Measurements from ENCODE around the gene CDH24. TPM values are rescaled to one million over a fixed set of nuclear protein-coding genes. Genes with fewer than 3 reads are reported as not detected.

CDH24 gene
- total and polyA plus RNA-seq, 2 of the 13 experiments (the other 11 are each of a cell fraction or from before 2014, with no cell fraction given) = 0.69 to 0.99 TPM

GRCh38 chr14:23056145-23056955, 970 bp downstream of the CDH24 start (continued):
- TF ChIP-seq ETV6 (CRISPR knock-in tag; conservative IDR thresholded peaks at IDR 0.05) (no peak), ZBTB46 (CRISPR knock-in tag; IDR thresholded peaks at IDR 0.05; ENCODE audit: borderline replicate concordance) (no peak; the same call in 1 of the 2 replicates), ZNF530 (CRISPR knock-in tag; IDR thresholded peaks at IDR 0.05; ENCODE audit: low read depth) (no peak), ZNF225 (CRISPR knock-in tag; IDR thresholded peaks at IDR 0.05) (peak; percentile 67; the same call in 1 of the 2 replicates), ESRRA (CRISPR knock-in tag; IDR thresholded peaks at IDR 0.05; ENCODE audit: low read depth) (no peak), CREBL2 (CRISPR knock-in tag; IDR thresholded peaks at IDR 0.05; ENCODE audit: borderline replicate concordance) (0 out of 2 replicates have a peak, but pooled peaks have one; percentile 23), ZZZ3 (CRISPR knock-in tag; IDR thresholded peaks at IDR 0.05; ENCODE audit: borderline replicate concordance) (0 out of 2 replicates have a peak, but pooled peaks have one; percentile 48), ZNF549 (CRISPR knock-in tag; IDR thresholded peaks at IDR 0.05) (no peak), KLF9 (CRISPR knock-in tag; IDR thresholded peaks at IDR 0.05; ENCODE audit: low read depth) (no peak), ZNF563 (CRISPR knock-in tag; IDR thresholded peaks at IDR 0.05) (no peak), ZNF280B (CRISPR knock-in tag; IDR thresholded peaks at IDR 0.05; ENCODE audit: borderline replicate concordance) (no peak), PLRG1 (conservative IDR thresholded peaks at IDR 0.05) (no peak), ARHGAP35 (CRISPR knock-in tag; IDR thresholded peaks at IDR 0.05; ENCODE audit: borderline replicate concordance) (peak; percentile 28; the same call in 1 of the 2 replicates), SATB2 (CRISPR knock-in tag; IDR thresholded peaks at IDR 0.05) (no peak), ZNF441 (CRISPR knock-in tag; IDR thresholded peaks at IDR 0.05; ENCODE audit: borderline replicate concordance) (peak; percentile 37; the same call in 1 of the 2 replicates), REXO4 (CRISPR knock-in tag; IDR thresholded peaks at IDR 0.05; ENCODE audit: borderline replicate concordance) (no peak), CBX5 (CRISPR knock-in tag; IDR thresholded peaks at IDR 0.05; ENCODE audit: borderline replicate concordance) (peak; percentile 91), ZNF570 (CRISPR knock-in tag; IDR thresholded peaks at IDR 0.05; ENCODE audit: borderline replicate concordance) (no peak), ZFX (CRISPR knock-in tag; IDR thresholded peaks at IDR 0.05; ENCODE audit: low read depth) (peak; percentile 77), MBD4 (IDR thresholded peaks at IDR 0.05; ENCODE audit: borderline replicate concordance, low read length) (no peak), NR0B2 (CRISPR knock-in tag; IDR thresholded peaks at IDR 0.05) (0 out of 2 replicates have a peak, but pooled peaks have one; percentile 48), ZBTB34 (CRISPR knock-in tag; IDR thresholded peaks at IDR 0.05) (no peak)
